CD4-positive, alpha-beta T cell treated with Interleukin-6 at 100 ng/mL for 8 hours (primary cell): Measurements from ENCODE around the gene ZNF20.
A peak's percentile ranks its signal among the peaks of the same experiment; 100 is the strongest.
"Not testable (repeated sequence)": the region's sequence is repeated elsewhere in the genome, so short reads cannot be mapped to it uniquely, and the experiment has no call there.

Experiments used
- DNase-seq: peaks from one replicate; pipeline ENCODE4 v3.0.0-alpha.2; 2020; ENCODE audit warnings: mixed read lengths, low spot score

The ZNF20 gene

DNA sequence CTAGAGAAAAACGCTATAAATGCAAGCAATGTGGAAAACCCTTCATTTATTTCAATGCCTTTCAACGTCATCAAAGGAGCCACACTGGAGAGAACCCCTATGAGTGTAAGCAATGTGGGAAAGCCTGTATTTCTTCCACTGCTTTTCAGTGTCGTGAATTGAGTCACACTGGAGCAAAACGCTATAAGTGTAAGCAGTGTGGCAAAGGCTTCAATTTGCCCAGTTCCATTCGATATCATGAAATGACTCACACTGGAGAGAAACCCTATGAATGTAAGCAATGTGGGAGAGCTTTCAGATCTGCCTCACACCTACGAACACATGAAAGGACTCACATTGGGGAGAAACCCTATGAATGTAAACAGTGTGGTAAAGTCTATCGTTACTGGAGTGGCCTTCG is 27.4 kb downstream of the ZNF20 start:
- DNase-seq = no peak

DNA sequence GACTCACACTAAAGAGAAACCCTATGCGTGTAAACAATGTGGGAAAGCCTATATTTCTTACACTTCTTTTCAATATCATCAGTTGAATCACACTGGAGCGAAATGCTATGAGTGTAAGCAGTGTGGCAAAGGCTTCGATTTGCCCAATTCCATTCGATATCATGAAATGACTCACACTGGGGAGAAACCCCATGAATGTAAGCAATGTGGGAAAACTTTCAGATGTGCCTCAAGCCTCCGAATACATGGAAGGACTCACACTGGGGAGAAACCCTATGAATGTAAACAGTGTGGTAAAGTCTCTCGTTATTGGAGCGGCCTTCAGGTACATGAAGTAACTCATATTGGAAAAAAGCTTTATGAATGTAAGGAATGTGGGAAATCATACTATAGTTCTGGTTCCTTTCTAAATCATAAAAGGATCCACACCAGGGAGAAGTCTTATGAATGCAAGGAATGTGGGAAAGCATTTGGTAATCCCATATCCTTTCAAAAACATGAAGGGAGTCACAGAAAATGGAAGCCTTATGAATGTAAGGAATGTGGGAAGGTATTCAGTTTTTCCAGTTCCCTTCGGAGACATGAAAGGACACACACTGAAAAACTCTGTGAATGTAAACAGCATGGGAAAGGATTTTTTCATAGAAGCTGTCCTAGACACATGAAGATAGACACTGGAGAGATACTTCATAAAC is 28.1 kb downstream of the ZNF20 start:
- no peak for DNase-seq

DNA sequence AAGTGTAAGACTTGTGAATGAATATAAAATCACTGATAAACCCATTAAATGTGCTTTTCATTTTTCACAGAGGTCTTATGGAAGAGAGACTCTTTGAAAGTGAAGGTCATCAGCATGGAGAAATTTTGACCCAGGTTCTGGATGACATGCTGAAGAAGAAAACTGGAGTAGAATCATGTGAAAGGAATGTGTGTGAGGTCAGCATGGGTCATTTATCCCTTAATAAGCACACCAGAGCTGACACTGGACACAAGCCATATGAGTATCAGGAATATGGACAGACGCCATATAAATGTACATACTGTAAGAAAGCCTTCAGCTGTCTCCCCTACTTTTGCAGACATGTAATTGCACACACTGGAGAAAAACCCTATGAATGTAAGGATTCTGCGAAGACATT is 29.0 kb downstream of the ZNF20 start:
- DNase-seq = no peak

DNA sequence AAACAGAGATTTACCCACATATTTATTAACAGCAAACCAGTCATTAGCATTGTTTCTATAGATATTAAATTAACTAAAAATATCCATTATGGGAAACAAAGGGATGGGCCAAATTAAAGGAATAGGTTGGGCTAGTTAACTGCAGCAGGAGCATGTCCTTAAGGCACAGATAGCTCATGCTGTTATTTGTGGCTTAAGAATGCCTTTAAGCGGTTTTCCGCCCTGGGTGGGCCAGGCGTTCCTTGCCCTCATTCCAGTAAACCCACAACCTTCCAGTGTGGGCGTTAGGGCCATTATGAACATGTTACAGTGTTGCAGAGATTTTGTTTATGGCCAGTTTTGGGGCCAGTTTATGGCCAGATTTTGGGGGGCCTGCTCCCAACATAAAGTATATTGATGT is 36.2 kb downstream of the ZNF20 start:
- DNase-seq = not testable (repeated sequence)

DNA sequence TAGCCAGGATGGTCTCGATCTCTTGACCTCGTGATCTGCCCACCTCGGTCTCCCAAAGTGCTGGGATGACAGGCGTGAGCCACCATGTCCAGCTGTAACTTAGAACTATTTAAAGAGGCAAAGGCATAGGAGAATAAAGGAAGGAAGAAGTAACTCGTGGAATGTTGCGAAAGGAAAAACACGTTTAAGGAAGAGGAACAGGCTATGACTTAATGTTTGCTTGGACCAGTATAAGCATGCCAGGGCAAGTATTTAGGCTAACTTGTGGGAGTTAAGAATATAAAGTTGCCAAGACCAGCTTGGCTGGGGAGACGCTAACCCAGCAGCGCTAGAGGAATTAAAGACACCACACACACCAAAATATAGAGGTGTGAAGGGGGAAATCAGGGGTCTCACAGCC is 42.1 kb downstream of the ZNF20 start:
- no peak for DNase-seq

DNA sequence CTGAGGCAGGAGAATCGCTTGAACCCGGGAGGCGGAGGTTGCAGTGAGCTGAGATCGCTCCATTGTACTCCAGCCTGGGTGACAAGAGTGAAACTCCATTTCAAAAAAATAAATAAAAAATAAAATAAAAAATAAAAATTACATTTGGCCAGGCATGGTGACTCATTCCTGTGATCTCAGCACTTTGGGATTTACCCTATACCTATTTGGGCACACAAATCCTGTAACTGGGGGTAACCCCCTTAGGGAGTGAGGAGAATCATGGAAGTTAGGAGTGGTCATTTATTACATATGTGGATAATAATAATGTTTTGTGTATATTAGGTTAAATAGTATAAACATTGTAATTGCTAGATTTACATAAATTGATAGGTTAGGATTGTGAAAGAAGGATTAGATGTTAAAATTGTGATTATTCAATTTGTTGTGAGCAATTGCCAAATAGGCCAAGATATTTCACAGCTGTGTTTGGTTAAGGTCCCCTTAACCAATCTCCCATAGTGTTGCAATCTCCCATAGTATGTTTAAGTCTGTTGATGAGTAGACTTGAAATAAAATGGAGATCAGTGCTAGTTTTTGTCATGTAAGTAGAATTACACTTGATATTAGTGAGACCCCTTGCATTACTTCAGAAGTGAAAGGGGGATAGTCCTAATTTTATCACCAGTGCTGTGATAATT is 44.9 kb downstream of the ZNF20 start:
- no peak for DNase-seq

DNA sequence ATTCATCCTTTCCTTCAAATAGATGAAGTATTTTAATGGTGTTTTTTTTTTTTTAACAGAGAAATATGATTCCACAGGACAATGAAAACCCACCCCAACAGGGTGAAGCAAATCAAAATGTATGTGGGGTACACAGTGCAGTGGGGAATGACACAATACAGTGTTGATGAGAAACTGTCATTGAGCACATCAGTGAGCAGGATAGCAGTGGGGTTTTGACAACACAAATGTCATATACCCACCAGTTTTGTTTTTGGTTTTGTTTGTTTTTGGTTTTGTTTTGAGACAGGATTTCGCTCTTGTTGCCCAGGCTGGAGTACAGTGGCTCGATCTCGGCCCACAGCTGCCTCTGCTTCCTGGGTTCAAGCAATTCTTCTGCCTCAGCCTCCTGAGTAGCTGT is 46.4 kb downstream of the ZNF20 start:
- DNase-seq = no peak

DNA sequence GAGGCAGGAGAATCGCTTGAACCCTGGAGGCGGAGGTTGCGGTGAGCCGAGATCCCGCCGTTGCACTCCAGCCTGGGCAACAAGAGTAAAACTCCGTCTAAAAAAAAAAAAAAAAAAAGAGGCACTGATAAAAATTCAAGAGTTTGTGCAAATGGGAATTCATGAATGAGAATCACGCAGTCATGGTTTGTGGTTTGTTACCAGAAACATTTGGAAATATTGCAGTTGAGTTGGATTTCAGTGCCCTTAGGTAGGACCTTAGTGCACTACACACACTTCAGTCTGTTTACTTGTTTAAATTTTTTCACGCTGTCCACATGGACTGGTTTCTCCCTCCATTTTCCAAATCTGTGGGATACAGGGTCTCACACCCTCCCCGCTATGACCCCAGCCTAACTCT is 47.2 kb downstream of the ZNF20 start:
- DNase-seq = no peak

DNA sequence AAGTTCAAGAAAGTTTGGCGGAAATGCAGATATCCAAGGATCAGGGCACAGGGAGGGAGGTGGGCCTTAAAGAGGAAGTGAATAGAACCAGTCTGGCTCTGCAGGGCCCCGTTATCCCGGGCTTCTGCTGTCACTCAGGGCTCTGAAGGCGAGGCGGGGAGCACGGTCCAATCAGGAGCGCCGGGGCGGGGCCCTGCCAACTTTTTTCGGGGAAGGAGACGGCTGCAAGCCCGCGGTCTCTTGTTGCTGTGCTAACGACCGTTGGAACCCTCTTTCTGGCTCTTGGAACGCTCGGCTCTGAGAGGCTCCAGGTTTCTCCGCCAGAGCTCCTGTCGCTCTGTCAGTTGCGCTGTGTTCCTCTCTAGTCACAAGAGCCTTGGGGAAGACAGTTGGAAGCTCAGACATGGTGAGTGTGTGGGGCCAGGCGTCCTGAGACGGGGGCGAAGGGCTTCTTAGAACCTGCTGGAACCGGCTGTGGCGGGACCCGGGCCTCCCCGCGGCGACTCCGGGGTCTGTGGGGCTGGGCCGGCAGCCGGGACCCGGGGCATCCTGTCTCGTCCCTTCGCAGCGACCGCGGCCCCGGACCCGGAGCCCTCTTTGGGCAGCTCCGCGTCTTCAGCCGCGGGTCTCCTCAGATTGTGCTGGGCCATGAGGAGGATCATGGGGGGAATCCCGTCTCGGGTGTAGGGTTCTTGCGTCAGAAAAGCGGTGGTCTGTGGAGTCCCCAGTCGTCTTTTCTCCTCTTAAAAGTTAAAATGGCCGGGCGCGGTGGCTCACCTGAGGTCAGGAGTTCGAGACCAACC is 47.9 kb downstream of the ZNF20 start:
- DNase-seq = peak; percentile 17

DNA sequence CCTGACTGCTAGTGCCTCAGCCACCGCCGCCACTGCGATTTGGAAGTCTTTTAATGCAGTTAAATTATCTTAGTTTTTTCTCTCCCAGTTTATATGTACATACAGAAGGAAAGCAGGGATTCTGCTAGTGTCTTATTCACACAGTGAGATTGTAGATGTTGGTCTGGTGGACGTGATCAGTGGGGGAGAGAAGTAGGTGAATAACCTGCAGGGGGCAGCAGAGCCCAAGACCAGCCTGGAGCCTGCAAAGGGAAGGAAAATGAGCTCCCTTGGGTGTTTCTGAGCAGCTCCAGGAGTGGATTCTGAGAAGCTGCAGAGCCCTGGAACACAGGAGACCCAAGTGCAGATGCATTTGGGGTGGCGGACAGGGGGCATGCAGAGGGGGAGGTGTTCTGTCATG is 49.3 kb downstream of the ZNF20 start:
- DNase-seq = peak; percentile 45

DNA sequence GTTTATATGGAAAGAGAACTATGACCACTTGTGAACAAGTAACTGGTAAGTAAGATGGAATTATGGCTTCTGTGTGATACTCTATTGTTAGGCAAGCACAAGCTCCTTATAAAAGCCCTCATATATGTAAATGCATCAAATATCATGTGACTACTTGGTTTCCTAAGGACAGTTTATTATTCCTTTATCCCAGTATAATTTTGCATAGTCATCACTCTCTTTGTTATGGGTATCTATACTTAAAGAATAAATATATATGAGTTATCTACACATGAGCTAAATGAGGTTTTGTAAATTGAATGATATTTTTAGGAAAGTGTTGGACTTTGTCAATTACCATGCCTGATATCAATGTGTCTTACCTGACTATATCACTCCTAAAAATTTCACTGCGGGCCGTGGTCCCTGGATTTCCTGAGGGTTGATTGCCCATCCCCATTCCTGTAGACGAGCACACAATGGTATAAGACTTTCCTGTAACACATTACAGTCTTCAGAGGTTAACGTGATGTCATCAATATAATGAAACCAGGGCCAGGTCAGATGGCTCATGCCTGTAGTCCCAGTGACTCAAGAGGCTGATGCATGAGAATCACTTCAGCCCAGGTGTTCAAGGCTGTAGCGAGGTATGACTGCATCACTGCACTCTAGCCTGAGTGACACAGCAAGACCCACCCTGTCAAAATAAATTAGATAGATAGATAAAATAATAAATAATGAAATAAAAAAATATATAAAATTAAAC is 54.9 kb downstream of the ZNF20 start:
- no peak for DNase-seq

DNA sequence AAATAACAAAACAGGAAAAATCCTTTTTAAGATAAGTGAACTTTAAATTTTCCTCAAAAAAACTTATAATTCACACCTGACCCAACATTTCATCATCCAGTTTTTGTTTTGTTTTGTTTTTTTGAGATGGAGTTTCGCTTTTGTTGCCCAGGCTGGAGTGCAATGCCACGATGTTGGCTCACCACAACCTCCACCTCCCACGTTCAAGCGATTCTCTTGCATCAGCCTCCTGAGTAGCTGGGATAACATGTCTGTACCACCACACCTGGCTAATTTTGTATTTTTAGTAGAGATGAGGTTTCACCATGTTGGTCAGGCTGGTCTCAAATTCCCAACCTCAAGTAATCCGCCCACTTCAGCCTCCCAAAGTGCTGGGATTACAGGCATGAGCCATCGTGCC is 56.8 kb downstream of the ZNF20 start:
- not testable (repeated sequence) for DNase-seq
